H9 (cell line): ENCODE measurements around the gene SERPINA10. TPM values are rescaled to one million over a fixed set of nuclear protein-coding genes. Genes with fewer than 3 reads are reported as not detected.

ENCODE experiments used
- DNase-seq: peaks from one replicate; pipeline ENCODE4 v3.0.0-alpha.2; 2017
- H2AFZ ChIP-seq: one replicate; pipeline ENCODE4 v1.6.1; 2013; ENCODE audit warnings: mild to moderate bottlenecking, low read length, control low read depth, moderate library complexity
- H2AK5ac ChIP-seq: 2 replicates; pipeline ENCODE4 v1.6.1; 2013; ENCODE audit warnings: low read length, control low read depth, mixed read lengths; ENCODE audit not compliant: insufficient read length
- H2BK120ac ChIP-seq: one replicate; pipeline ENCODE4 v1.6.1; 2013; ENCODE audit warnings: low read depth, mild to moderate bottlenecking, low read length, control low read depth, inconsistent platforms; ENCODE audit not compliant: poor library complexity, severe bottlenecking
- H2BK12ac ChIP-seq: 2 replicates; pipeline ENCODE4 v1.6.1; 2013; ENCODE audit warnings: low read length, control low read depth, mixed read lengths, low read depth; ENCODE audit not compliant: insufficient read length
- H2BK15ac ChIP-seq: 2 replicates; pipeline ENCODE4 v1.6.1; 2013; ENCODE audit warnings: low read depth, low read length, control low read depth
- H2BK20ac ChIP-seq: one replicate; pipeline ENCODE4 v1.6.1; 2013; ENCODE audit warnings: low read depth, mild to moderate bottlenecking, low read length, control low read depth, inconsistent platforms; ENCODE audit not compliant: poor library complexity, severe bottlenecking
- H2BK5ac ChIP-seq: 2 replicates; pipeline ENCODE4 v1.6.1; 2013; ENCODE audit warnings: low read length, control low read depth, mixed read lengths; ENCODE audit not compliant: insufficient read length
- H3K14ac ChIP-seq: 2 replicates; pipeline ENCODE4 v1.6.1; 2013; ENCODE audit warnings: low read length, control low read depth; ENCODE audit not compliant: insufficient read depth
- H3K18ac ChIP-seq: 2 replicates; pipeline ENCODE4 v1.6.1; 2013; ENCODE audit warnings: low read depth, mild to moderate bottlenecking, mixed read lengths, low read length, control low read depth; ENCODE audit not compliant: insufficient read length
- H3K23ac ChIP-seq: 2 replicates; pipeline ENCODE4 v1.6.1; 2013; ENCODE audit warnings: low read length, control low read depth, mixed read lengths, low read depth; ENCODE audit not compliant: insufficient read length
- H3K23me2 ChIP-seq: 2 replicates; pipeline ENCODE4 v1.6.1; 2013; ENCODE audit warnings: low read depth, mild to moderate bottlenecking, mixed read lengths, low read length, control low read depth; ENCODE audit not compliant: insufficient read length, poor library complexity, severe bottlenecking
- H3K27ac ChIP-seq: 2 replicates; pipeline ENCODE4 v1.5.1; 2013; ENCODE audit warnings: low read length, control low read depth, mixed read lengths, low read depth; ENCODE audit not compliant: insufficient read length
- H3K27me3 ChIP-seq: 2 replicates; pipeline ENCODE4 v1.6.1; 2013; ENCODE audit warnings: low read length, control low read depth, inconsistent platforms; ENCODE audit not compliant: insufficient read depth
- H3K4ac ChIP-seq: 2 replicates; pipeline ENCODE4 v1.6.1; 2013; ENCODE audit warnings: low read depth, mild to moderate bottlenecking, control low read depth, inconsistent platforms, low read length, moderate library complexity
- H3K4me1 ChIP-seq: 2 replicates; pipeline ENCODE4 v1.6.1; 2013; ENCODE audit warnings: low read length, control low read depth, inconsistent platforms; ENCODE audit not compliant: insufficient read depth
- H3K4me2 ChIP-seq: 2 replicates; pipeline ENCODE4 v1.6.1; 2013; ENCODE audit warnings: low read length, control low read depth, mixed read lengths; ENCODE audit not compliant: insufficient read length, insufficient read depth
- H3K56ac ChIP-seq: 2 replicates; pipeline ENCODE4 v1.6.1; 2013; ENCODE audit warnings: low read depth, mild to moderate bottlenecking, mixed read lengths, low read length, control low read depth; ENCODE audit not compliant: insufficient read length
- H3K79me1 ChIP-seq: 2 replicates; pipeline ENCODE4 v1.6.1; 2013; ENCODE audit warnings: low read depth, mild to moderate bottlenecking, moderate library complexity, low read length, control low read depth, inconsistent platforms; ENCODE audit not compliant: insufficient read depth, poor library complexity, severe bottlenecking
- H3K79me2 ChIP-seq: 2 replicates; pipeline ENCODE4 v1.6.1; 2013; ENCODE audit warnings: low read length, control low read depth, inconsistent platforms; ENCODE audit not compliant: insufficient read depth
- H3K9ac ChIP-seq: 2 replicates; pipeline ENCODE4 v1.6.1; 2013; ENCODE audit warnings: low read length, control low read depth, mixed read lengths; ENCODE audit not compliant: insufficient read length; ENCODE audit errors: extremely low read depth
- H3K9me3 ChIP-seq: one replicate; pipeline ENCODE4 v1.6.1; 2013; ENCODE audit warnings: low read depth, low read length, inconsistent platforms; ENCODE audit not compliant: control insufficient read depth
- H3T11ph ChIP-seq: one replicate; pipeline ENCODE4 v1.6.1; 2013; ENCODE audit warnings: mild to moderate bottlenecking, low read length, control low read depth, inconsistent platforms
- H4K20me1 ChIP-seq: one replicate; pipeline ENCODE4 v1.6.1; 2013; ENCODE audit not compliant: control insufficient read depth, insufficient read length, insufficient read depth
- H4K5ac ChIP-seq: 2 replicates; pipeline ENCODE4 v1.6.1; 2013; ENCODE audit warnings: low read depth, mild to moderate bottlenecking, mixed read lengths, low read length, control low read depth; ENCODE audit not compliant: insufficient read length
- H4K8ac ChIP-seq: replicated peaks from 2 replicates; pipeline ENCODE4 v1.6.1; 2013; ENCODE audit warnings: low read length, control low read depth, mixed read lengths, low read depth; ENCODE audit not compliant: insufficient read length
- H4K91ac ChIP-seq: 2 replicates; pipeline ENCODE4 v1.6.1; 2013; ENCODE audit warnings: low read depth, mild to moderate bottlenecking, moderate library complexity, mixed read lengths, low read length, control low read depth; ENCODE audit not compliant: insufficient read length
- H3K27ac Mint-ChIP-seq, 3 experiments: 2 replicates in 2 of 3; 3 replicates in 1 of 3; pipeline ENCODE4 v1.8.0; 2020 to 2021; ENCODE audit warnings: mixed read lengths in 3 of 3, mild to moderate bottlenecking in 1 of 3, moderate library complexity in 1 of 3
- H3K27me3 Mint-ChIP-seq: 2 replicates; pipeline ENCODE4 v1.8.0; 2021; ENCODE audit warnings: low read depth, mild to moderate bottlenecking, moderate library complexity, mixed read lengths
- H3K36me3 Mint-ChIP-seq, 3 experiments: 2 replicates in 2 of 3; 3 replicates in 1 of 3; pipeline ENCODE4 v1.8.0; 2020 to 2021; ENCODE audit warnings: low read depth in 3 of 3, mixed read lengths in 3 of 3; ENCODE audit not compliant: insufficient read depth in 1 of 3
- H3K4me1 Mint-ChIP-seq, 2 experiments: 2 replicates each; pipeline ENCODE4 v1.8.0; 2020; ENCODE audit warnings: mixed read lengths in 2 of 2
- H3K4me3 Mint-ChIP-seq, 2 experiments: 2 replicates in 1 of 2; 3 replicates in 1 of 2; pipeline ENCODE4 v1.8.0; 2020 to 2021; ENCODE audit warnings: mild to moderate bottlenecking in 2 of 2, mixed read lengths in 2 of 2, moderate library complexity in 1 of 2
- H3K9me3 Mint-ChIP-seq, 2 experiments: 2 replicates in 1 of 2; 3 replicates in 1 of 2; pipeline ENCODE4 v1.8.0; 2020; ENCODE audit warnings: mild to moderate bottlenecking in 2 of 2, mixed read lengths in 2 of 2, moderate library complexity in 1 of 2
- WGBS: extraction: QIAGEN DNeasy Blood & Tissue Kit; methylation state at CpG from one replicate; pipeline ENCODE4 v1.1.7; 2013; ENCODE audit warnings: missing lambda C conversion rate, low lambda C conversion rate, mixed read lengths; ENCODE audit not compliant: insufficient read length; ENCODE audit errors: extremely low coverage; 5-methylcytosine and 5-hydroxymethylcytosine counted together
- long read RNA-seq: library from polyadenylated mRNA; unstranded; transcript quantifications from one replicate; pipeline ENCODE4 v2.0.0, GENCODE V29; 2020
- total RNA-seq: library from RNA; stranded (reverse); gene quantifications from 2 replicates; pipeline ENCODE4 v1.2.1, GENCODE V29; 2021
- TF ChIP-seq, protein P1 (sequence below): fragments of 200-600 bp; sonication (generic); conservative IDR thresholded peaks from 3 replicates; pipeline ENCODE4 v1.8.0; 2021; ENCODE audit warnings: antibody characterized with exemption, mild to moderate bottlenecking

The SERPINA10 gene, protein sequence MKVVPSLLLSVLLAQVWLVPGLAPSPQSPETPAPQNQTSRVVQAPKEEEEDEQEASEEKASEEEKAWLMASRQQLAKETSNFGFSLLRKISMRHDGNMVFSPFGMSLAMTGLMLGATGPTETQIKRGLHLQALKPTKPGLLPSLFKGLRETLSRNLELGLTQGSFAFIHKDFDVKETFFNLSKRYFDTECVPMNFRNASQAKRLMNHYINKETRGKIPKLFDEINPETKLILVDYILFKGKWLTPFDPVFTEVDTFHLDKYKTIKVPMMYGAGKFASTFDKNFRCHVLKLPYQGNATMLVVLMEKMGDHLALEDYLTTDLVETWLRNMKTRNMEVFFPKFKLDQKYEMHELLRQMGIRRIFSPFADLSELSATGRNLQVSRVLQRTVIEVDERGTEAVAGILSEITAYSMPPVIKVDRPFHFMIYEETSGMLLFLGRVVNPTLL
- not detected in 2 replicates for total RNA-seq
- long read RNA-seq = 0 reads

DNA sequence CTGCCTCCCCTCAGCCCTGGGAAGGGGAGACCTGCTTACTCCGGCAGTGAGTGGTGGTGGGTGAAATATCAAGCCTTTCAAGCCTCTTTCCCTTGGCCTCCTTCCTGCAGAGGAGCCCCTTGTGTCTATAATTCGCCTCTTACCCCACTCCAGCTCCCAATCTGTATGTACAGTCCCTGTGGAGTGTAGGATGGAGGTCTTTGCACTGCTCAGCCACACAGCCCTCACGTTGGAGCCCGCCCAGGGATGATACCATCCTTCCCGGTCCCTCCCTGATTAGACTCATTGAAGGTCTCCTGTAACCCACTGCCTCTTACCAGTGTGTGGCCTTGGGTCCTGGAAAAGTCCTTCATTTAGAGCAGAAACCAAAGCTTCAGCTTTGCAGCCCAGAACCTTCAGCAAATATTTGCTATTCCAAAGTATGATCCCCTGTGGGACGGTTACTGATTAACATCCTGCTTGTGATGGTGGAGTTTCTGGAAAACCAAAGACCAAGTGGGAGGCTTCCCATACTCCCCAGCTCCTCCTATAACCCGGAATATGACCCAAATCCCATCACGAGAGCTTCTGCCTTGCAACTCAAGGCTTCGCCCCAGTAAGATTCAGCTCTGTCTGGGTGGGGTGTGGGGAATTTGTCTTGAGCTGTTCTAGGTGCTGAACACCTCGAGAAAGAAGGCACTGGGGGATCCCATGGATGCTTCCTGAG, at the start of gene SERPINA10:
TSS of gene SERPINA10 (minus strand) at position 397 of the 706 bp plus-strand sequence. CDS start 2,675 bp downstream, outside the sequence.
- TF ChIP-seq, protein P1, sequence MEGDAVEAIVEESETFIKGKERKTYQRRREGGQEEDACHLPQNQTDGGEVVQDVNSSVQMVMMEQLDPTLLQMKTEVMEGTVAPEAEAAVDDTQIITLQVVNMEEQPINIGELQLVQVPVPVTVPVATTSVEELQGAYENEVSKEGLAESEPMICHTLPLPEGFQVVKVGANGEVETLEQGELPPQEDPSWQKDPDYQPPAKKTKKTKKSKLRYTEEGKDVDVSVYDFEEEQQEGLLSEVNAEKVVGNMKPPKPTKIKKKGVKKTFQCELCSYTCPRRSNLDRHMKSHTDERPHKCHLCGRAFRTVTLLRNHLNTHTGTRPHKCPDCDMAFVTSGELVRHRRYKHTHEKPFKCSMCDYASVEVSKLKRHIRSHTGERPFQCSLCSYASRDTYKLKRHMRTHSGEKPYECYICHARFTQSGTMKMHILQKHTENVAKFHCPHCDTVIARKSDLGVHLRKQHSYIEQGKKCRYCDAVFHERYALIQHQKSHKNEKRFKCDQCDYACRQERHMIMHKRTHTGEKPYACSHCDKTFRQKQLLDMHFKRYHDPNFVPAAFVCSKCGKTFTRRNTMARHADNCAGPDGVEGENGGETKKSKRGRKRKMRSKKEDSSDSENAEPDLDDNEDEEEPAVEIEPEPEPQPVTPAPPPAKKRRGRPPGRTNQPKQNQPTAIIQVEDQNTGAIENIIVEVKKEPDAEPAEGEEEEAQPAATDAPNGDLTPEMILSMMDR = no peak

More for the DNA sequence above, at the start of gene SERPINA10:
- no peak within 1 kb of the TSS for H3K27ac Mint-ChIP-seq
- H3K9me3 Mint-ChIP-seq = no peaks in the 10 kb centered on the region
- no peak for DNase-seq
- H3K4me1 Mint-ChIP-seq = peaks cover 2 to 11% of the 10 kb centered on the region in 2 experiments; a peak in 3 of 4 replicates
- Histone ChIP-seq H3K4me2 (no peak within 1 kb of the TSS), H2BK12ac (no peak within 1 kb of the TSS), H3K9me3 (no peaks in the 10 kb centered on the region), H3K56ac (no peak within 1 kb of the TSS), H2BK5ac (no peak within 1 kb of the TSS), H2AK5ac (no peak within 1 kb of the TSS), H4K20me1 (no peaks in the 10 kb centered on the region), H3K27me3 (no peaks in the 10 kb centered on the region), H4K8ac (no peak within 1 kb of the TSS), H3K27ac (no peak within 1 kb of the TSS), H2BK15ac (no peak within 1 kb of the TSS), H3K9ac (no peak within 1 kb of the TSS), H4K91ac (no peak within 1 kb of the TSS), H3K79me1 (no peaks in the 10 kb centered on the region), H2AFZ (no peak within 1 kb of the TSS), H2BK20ac (no peak within 1 kb of the TSS), H3K4me1 (no peaks in the 10 kb centered on the region; the same call in 1 of the 2 replicates), H3K23ac (no peak within 1 kb of the TSS), H3K14ac (no peak within 1 kb of the TSS; the same call in 1 of the 2 replicates), H3T11ph (no peak within 1 kb of the TSS), H4K5ac (no peak within 1 kb of the TSS), H3K79me2 (no peaks in the 10 kb centered on the region), H3K23me2 (no peaks in the 10 kb centered on the region), H2BK120ac (no peak within 1 kb of the TSS), H3K18ac (no peak within 1 kb of the TSS), H3K4ac (no peak within 1 kb of the TSS)
- no CpG with 5 or more reads among the region's 10 CpGs for whole genome bisulfite sequencing
- no peaks in the 10 kb centered on the region for H3K36me3 Mint-ChIP-seq
- no peak within 1 kb of the TSS for H3K4me3 Mint-ChIP-seq
- H3K27me3 Mint-ChIP-seq = no peaks in the 10 kb centered on the region; the same call in 1 of the 2 replicates
